Myocyte (in vitro differentiated cells): ENCODE results near the gene ANAPC7. TPM values are rescaled to one million over a fixed set of nuclear protein-coding genes. Genes with fewer than 3 reads are reported as not detected.
A peak's percentile ranks its signal among the peaks of the same experiment; 100 is the strongest.
"Not testable (repeated sequence)": the region's sequence is repeated elsewhere in the genome, so short reads cannot be mapped to it uniquely, and the experiment has no call there.

ENCODE experiments used
- DNase-seq: peaks from one replicate; pipeline ENCODE4 v3.0.0-alpha.2; 2012; ENCODE audit warnings: low read depth
- total RNA-seq: library from RNA; depleted of rRNA; stranded (reverse); fragments of >200 nt; gene quantifications from 2 replicates; pipeline ENCODE4 v1.2.3, GENCODE V29; 2014

Gene ANAPC7
- total RNA-seq, 1 donor from 2014 or later = 72.2 TPM

DNA sequence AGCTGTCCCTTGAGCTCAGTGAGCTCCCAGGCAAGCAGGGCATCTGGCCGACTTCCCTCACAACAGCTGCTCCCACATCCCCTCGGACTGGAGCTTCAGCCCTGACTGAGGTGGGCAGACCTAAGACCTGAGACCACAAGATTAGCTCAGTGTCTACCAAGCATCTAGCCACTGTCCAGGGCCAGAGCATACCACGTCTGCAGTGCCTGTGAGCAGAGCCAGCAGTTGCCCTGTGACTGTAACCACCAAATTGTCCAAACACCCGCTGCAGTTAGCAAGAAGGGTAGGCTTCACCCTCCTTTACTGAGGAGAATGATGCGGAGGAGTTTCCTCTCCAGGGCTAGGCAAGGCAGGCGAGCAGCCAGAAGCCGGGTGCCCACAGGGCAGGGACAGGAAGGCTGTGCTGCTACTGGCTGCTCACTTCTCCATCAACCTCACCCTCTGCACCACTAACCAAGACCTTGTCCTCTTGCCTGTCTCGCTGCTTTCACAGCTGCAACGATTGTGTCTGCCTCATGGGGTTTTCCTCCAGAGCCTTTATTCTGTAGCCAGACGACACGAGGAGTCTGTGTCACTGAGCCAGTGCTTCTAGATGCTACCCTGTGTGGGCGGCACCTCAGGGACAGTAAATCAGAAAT is 53.9 kb downstream of the ANAPC7 start:
- DNase-seq = peak; percentile 86

- DNase-seq = no peak
Measured at GRCh38 chr12:110349096-110349495, 54.4 kb downstream of the ANAPC7 start.

GRCh38 chr12:110348431-110349059 is 55.0 kb downstream of the ANAPC7 start:
- no peak for DNase-seq

DNA sequence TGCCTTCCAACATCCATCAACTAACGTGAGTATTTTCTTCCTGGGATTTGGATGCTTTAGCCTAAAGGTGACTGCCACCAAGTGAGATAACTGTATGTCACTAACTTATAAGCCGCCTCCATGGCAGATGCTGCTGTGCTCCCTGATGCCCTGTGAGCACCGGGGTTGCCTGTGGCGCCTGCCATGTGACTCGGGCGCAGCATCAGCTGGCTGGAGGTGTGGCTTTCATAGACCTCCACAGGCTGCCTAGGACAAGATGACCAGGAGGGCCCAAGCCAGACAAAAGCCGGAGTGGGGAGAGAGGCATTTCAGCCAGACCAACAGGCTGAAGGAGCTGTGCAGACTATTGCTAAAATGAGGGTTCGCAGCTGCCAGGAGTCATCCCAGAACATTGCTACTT is 55.7 kb downstream of the ANAPC7 start:
- peak; percentile 13 for DNase-seq

DNA sequence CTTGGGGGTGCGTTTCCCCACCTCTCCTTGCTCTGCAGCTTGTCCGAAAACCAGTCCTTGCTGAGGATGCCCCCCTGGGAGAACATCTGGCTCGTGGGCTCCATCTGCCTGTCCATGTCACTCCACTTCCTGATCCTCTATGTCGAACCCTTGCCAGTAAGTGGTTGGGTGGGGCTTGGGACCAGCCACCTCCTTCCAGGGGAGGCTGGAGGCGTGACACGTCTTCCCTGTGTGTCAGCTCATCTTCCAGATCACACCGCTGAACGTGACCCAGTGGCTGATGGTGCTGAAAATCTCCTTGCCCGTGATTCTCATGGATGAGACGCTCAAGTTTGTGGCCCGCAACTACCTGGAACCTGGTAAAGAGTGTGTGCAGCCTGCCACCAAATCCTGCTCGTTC is 57.5 kb downstream of the ANAPC7 start:
- DNase-seq = no peak

- DNase-seq = no peak
Measured at GRCh38 chr12:110345176-110345661, 58.3 kb downstream of the ANAPC7 start.

- DNase-seq = no peak
Measured at GRCh38 chr12:110344657-110345056, 58.9 kb downstream of the ANAPC7 start.

DNA sequence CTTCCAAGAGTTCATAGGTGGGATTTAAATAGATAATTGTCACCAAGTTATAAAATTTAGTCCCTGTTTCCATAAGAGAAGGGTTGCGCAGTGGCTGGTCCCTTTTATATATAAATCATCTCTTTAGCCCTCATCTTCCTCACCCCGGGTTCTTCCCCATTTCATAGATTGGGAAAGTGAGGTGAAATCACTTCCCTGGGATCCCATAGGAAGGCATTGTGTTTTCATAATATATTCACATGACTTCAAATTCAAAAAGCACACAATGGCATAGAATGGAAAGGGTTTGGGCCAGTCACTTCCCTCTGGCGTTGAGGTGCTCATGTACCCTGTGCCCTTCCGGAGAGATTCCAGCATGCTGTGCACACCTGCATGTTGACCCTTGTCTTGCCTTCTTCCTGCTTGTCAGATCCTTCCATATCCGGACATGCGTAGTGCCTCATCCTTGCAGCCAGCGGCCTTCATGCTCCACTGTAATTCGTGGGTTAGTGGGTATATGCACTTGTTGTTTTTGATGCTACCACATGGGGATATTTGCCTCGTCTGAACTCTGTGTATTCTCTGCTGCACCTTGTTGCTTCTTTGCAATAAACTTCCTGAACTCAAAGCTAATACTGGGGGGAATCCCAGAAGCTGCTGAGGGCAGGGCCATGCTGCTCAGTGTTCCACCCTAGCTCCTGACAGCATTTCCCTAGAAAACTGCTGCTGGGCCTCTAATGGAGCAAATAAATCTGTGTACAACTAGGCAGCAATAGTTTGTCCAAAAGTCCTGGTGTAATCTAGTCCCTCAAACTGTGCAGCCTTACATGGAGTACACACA is 59.6 kb downstream of the ANAPC7 start:
- no peak for DNase-seq

GRCh38 chr12:110343114-110343513 is 60.4 kb downstream of the ANAPC7 start:
- no peak for DNase-seq

GRCh38 chr12:110342157-110342556 is 61.4 kb downstream of the ANAPC7 start:
- no peak for DNase-seq

DNA sequence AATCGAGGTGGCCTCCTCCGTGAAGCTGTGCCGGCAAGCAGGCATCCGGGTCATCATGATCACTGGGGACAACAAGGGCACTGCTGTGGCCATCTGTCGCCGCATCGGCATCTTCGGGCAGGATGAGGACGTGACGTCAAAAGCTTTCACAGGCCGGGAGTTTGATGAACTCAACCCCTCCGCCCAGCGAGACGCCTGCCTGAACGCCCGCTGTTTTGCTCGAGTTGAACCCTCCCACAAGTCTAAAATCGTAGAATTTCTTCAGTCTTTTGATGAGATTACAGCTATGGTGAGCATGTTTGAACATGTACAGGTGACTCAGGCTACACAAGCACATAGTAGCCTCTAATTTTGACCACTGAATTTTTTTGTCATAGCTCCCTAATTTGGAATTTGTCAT is 62.8 kb downstream of the ANAPC7 start:
- DNase-seq = no peak

- DNase-seq = not testable (repeated sequence)
Measured at GRCh38 chr12:110340261-110340660, 63.2 kb downstream of the ANAPC7 start.

DNA sequence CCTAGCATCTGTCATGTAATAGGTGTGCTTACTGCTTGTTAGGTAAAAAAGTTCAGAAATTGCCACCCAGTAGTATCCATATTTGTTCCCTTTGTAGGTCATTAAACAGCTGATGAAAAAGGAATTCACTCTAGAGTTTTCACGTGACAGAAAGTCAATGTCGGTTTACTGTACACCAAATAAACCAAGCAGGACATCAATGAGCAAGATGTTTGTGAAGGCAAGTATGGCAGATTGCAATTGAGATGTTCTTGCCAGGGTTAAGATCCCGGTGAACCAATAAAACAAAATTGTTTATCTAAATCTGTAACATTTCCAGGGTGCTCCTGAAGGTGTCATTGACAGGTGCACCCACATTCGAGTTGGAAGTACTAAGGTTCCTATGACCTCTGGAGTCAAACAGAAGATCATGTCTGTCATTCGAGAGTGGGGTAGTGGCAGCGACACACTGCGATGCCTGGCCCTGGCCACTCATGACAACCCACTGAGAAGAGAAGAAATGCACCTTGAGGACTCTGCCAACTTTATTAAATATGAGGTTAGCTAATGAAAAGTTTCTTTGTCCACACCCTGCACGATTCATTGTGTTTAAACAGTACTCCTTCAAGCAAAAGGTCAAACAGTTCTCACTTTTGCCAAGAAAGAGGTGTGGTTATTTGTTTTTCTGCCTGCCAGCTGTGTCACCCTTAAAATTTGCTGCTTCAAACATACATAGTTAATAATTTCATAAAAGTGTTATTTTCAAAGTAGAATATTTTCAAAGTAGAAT is 64.1 kb downstream of the ANAPC7 start:
- DNase-seq = no peak

DNA sequence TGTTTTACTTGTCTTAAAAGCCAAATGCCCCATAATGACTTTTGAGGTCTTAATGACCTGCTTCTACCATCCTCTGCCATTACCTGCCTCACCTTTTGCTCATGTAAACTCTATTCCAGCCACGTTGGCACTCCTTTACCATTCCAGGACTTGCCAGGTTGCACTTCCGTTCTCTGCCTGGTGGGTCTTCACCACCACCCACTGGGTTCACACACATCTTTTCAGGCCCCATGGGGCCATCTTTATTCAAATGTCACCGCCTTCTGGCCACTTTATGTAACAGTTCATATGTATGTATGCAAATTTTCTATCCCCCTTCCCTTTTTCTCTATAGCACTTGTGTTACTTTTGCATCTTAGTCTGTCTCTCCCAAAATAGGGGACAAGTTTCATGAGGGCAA is 64.8 kb downstream of the ANAPC7 start:
- DNase-seq = no peak

- no peak for DNase-seq
Measured at GRCh38 chr12:110337912-110338710, 65.4 kb downstream of the ANAPC7 start.

DNA sequence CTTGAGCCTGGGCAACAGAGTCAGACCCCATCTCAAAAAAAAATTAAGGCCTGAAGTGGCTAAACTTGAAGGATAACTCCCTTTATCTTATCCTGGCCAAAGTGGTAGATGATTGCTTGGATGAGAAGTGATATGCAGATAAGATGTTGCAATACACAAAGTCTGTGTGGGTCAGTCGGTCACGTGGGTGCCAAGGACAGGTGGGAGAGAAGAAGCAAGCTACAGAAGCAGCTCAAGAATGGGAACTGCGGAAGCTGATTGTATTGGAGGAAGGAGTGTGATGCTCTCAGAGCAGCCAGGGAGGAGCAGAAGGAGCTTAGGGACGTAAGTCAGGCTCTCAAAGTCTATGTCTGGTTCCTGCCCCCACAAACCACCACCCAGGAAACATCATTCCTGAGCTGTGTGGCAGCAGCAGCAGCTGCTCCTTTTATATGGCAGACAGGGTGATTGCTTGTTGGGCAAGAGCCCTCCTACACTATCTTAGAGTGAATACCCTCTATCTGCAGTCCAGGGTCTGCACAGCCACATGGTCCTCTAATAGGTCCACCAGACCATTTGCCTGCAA is 67.9 kb downstream of the ANAPC7 start:
- DNase-seq = peak; percentile 59

DNA sequence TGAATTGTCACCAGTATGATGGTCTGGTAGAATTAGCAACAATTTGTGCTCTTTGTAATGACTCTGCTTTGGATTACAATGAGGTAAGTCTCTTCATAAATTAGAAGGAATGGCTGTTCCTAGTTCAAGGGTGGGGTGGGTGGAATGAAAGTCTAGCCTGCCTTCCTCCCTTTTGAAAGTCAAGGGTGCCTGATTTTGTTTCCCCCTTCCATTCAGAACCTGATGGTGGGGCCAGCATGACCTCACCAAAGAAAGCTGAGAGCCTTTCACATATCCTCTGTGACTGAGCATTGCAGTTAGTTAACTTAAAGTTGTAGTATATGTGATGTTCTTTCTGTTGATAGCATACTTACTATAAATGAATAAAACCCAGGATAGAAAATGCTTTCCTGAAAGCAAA is 70.3 kb downstream of the ANAPC7 start:
- no peak for DNase-seq

DNA sequence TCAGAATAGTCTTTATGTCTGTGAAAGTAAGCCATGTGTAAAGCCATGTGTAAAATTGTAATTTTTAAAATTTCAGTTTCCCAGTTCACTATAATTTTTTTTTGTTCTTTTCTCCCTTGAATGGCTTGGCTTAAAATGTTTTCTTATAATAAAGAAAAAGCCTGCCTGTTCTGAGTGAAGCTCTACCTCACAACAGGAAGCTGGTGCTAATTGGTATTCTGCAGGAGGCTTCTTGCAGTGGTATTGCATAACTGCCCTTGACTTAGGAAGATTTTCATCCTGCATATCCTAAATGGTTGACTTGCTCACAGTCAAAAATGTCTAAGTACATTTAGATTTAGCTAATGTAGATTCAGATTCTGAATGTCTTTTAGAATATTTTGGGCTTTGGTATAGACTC is 73.0 kb downstream of the ANAPC7 start:
- no peak for DNase-seq

GRCh38 chr12:110330124-110330523 is 73.4 kb downstream of the ANAPC7 start:
- no peak for DNase-seq

DNA sequence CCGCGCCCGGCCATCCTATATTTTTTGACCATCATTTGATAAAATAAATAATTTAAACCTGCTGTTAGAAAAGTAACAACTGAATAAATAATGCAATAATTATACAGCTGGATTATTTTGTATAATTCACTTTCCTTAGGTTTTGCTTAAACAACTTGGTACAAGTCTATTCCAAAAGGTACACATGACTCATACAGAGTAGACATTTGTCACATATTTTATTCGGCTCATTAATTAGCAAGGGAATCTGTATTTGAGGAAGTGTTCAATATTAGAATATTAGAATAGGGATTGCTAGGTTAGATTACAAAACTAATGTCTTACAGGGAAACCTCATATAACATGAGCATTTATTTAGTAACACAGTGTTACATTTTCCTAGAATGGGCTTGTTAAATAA is 73.8 kb downstream of the ANAPC7 start:
- no peak for DNase-seq
